Skin of body (tissue), 2 donors: ENCODE measurements around the gene BCL2L14. TPM values are rescaled to one million over a fixed set of nuclear protein-coding genes. Genes with fewer than 3 reads are reported as not detected.
"Not testable (repeated sequence)": the region's sequence is repeated elsewhere in the genome, so short reads cannot be mapped to it uniquely, and the experiment has no call there.

ENCODE experiments used
- DNase-seq: peaks from one replicate; lab custom pipeline; 2025; lab: John Stamatoyannopoulos, UW
- total RNA-seq: library from RNA; depleted of rRNA; stranded (reverse); fragments of >200 nt; gene quantifications from one replicate; pipeline ENCODE4 v1.2.3, GENCODE V29; 2014

BCL2L14 gene
- total RNA-seq, 1 donor from 2014 or later = not detected

- DNase-seq = no peak
These were observed 36.9 kb downstream of the BCL2L14 start for GRCh38 chr12:12107678-12108077.

- no peak for DNase-seq
These were observed 37.8 kb downstream of the BCL2L14 start for GRCh38 chr12:12108441-12109058.

- not testable (repeated sequence) for DNase-seq
These were observed 40.3 kb downstream of the BCL2L14 start for GRCh38 chr12:12110923-12111555.

- no peak for DNase-seq
These were observed 44.8 kb downstream of the BCL2L14 start for GRCh38 chr12:12115514-12115913.

GRCh38 chr12:12116677-12117076, 45.9 kb downstream of the BCL2L14 start:
- no peak for DNase-seq

GRCh38 chr12:12121061-12121460, 50.3 kb downstream of the BCL2L14 start:
- no peak for DNase-seq

GRCh38 chr12:12123036-12123604, 52.4 kb downstream of the BCL2L14 start:
- no peak for DNase-seq

GRCh38 chr12:12126551-12126950, 55.8 kb downstream of the BCL2L14 start:
- DNase-seq = no peak

- no peak for DNase-seq
These were observed 56.6 kb downstream of the BCL2L14 start for GRCh38 chr12:12127304-12127703.

- DNase-seq = no peak
These were observed 57.9 kb downstream of the BCL2L14 start for GRCh38 chr12:12128670-12129069.

- no peak for DNase-seq
These were observed 62.5 kb downstream of the BCL2L14 start for GRCh38 chr12:12133259-12133658.

GRCh38 chr12:12133785-12134184, 63.0 kb downstream of the BCL2L14 start:
- DNase-seq = no peak

GRCh38 chr12:12138203-12139154, 67.7 kb downstream of the BCL2L14 start:
- no peak for DNase-seq

GRCh38 chr12:12141000-12141399, 70.3 kb downstream of the BCL2L14 start:
- DNase-seq = no peak

GRCh38 chr12:12144531-12144930, 73.8 kb downstream of the BCL2L14 start:
- DNase-seq = not testable (repeated sequence)

GRCh38 chr12:12147111-12147510, 76.4 kb downstream of the BCL2L14 start:
- no peak for DNase-seq

Other genes starting within 250 kb of the BCL2L14 start
- gene LRP6, start 196.1 kb downstream of the BCL2L14 start, total RNA-seq = 62.2 TPM